HepG2 (cell line): ENCODE results near the gene ERCC6L2. TPM values are rescaled to one million over a fixed set of nuclear protein-coding genes. Genes with fewer than 3 reads are reported as not detected.

ENCODE experiments used
- KLF13 ChIP-seq: sonication (generic); formaldehyde crosslinking; IDR thresholded peaks from 2 replicates; pipeline ENCODE4 v1.4.0; 2020; ENCODE audit warnings: mild to moderate bottlenecking, missing genetic modification reagents
- SIX1 ChIP-seq: sonication (generic); formaldehyde crosslinking; IDR thresholded peaks from 2 replicates; pipeline ENCODE4 v1.4.0; 2020; ENCODE audit warnings: missing genetic modification reagents, borderline replicate concordance
- TCF7L2 ChIP-seq: IDR thresholded peaks from 2 replicates; pipeline ENCODE4 v1.6.1; 2011; ENCODE audit warnings: mild to moderate bottlenecking, low read depth, low read length, moderate library complexity
- ZFP36 ChIP-seq: fragments of 150-350 bp; IDR thresholded peaks from 2 replicates; pipeline ENCODE4 v1.6.1; 2018; ENCODE audit warnings: borderline replicate concordance, low read length, low read depth; ENCODE audit not compliant: partially characterized antibody
- ZNF12 ChIP-seq: sonication (generic); formaldehyde crosslinking; IDR thresholded peaks from 2 replicates; pipeline ENCODE4 v1.5.0; 2020; ENCODE audit warnings: missing genetic modification reagents
- ZNF180 ChIP-seq: sonication (generic); formaldehyde crosslinking; IDR thresholded peaks from 2 replicates; pipeline ENCODE4 v1.4.0; 2020; ENCODE audit warnings: low read depth, missing genetic modification reagents, borderline replicate concordance
- ZNF224 ChIP-seq: sonication (generic); formaldehyde crosslinking; IDR thresholded peaks from 2 replicates; pipeline ENCODE4 v1.5.0; 2020; ENCODE audit warnings: mild to moderate bottlenecking, missing genetic modification reagents
- ZNF282 ChIP-seq: fragments of 450-650 bp; IDR thresholded peaks from 2 replicates; pipeline ENCODE4 v1.6.1; 2018; ENCODE audit not compliant: partially characterized antibody
- ZNF768 ChIP-seq: sonication (generic); formaldehyde crosslinking; IDR thresholded peaks from 2 replicates; pipeline ENCODE4 v1.4.0; 2020; ENCODE audit warnings: missing genetic modification reagents
- polyA plus RNA-seq, 8 experiments: library from polyadenylated mRNA; depleted of rRNA in 3 of 8; stranded (reverse) in 7 of 8; unstranded in 1 of 8; fragments of >200 nt; fragmentation: Illumina TruSeq in 4 of 8; extraction: Trizol in 4 of 8; gene quantifications; 2 replicates each; pipeline versions ENCODE4 v1.2.1 to v1.2.3, GENCODE V29; 2011 to 2016; ENCODE audit warnings: low read depth in 4 of 8, missing spikeins in 1 of 8, mixed read lengths in 1 of 8; ENCODE audit not compliant: insufficient read depth in 1 of 8
- total RNA-seq, 5 experiments: library from RNA; depleted of rRNA; stranded (reverse); fragments of >200 nt; fragmentation: Illumina TruSeq; extraction: Trizol; gene quantifications; 2 replicates each; pipeline ENCODE4 v1.2.3, GENCODE V29; 2016; ENCODE audit warnings: low read depth in 1 of 5
- TF ChIP-seq, protein P1 (sequence below): sonication (generic); formaldehyde crosslinking; IDR thresholded peaks from 2 replicates; pipeline ENCODE4 v1.5.0; 2020; ENCODE audit warnings: missing genetic modification reagents
- TF ChIP-seq, protein P2 (sequence below): sonication (generic); formaldehyde crosslinking; IDR thresholded peaks from 2 replicates; pipeline ENCODE4 v1.4.0; 2020; ENCODE audit warnings: low read depth, missing genetic modification reagents
- TF ChIP-seq, protein P3 (sequence below): sonication (generic); formaldehyde crosslinking; IDR thresholded peaks from 2 replicates; pipeline ENCODE4 v1.4.0; 2020; ENCODE audit warnings: missing genetic modification reagents, borderline replicate concordance

The ERCC6L2 gene
- total and polyA plus RNA-seq, 2 of the 13 experiments (the other 11 are each of a cell fraction or from before 2014, with no cell fraction given) = 13.4 to 45.9 TPM

DNA sequence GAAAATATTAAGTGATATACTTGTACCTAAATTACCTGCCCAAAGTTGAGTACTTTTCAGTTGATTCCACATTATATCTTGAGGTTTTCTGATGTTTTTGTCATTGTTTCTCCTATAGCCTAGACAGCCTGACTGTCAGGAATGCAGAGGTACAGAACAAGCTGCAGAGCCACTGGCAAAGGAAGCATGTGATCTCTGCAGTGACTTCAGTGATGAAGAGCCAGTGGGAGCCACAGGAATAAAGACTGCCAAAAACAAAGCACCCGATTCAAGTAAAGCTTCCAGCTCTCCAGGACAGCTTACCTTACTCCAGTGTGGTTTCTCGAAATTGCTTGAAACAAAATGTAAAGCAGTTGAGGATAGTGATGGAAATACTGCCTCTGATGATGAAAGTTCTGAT, 96.3 kb downstream of the ERCC6L2 start (continued):
- TF ChIP-seq, protein P1, sequence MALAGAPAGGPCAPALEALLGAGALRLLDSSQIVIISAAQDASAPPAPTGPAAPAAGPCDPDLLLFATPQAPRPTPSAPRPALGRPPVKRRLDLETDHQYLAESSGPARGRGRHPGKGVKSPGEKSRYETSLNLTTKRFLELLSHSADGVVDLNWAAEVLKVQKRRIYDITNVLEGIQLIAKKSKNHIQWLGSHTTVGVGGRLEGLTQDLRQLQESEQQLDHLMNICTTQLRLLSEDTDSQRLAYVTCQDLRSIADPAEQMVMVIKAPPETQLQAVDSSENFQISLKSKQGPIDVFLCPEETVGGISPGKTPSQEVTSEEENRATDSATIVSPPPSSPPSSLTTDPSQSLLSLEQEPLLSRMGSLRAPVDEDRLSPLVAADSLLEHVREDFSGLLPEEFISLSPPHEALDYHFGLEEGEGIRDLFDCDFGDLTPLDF = no peak
- no peak for TF ChIP-seq SIX1 (CRISPR knock-in tag)
- no peak for TF ChIP-seq TCF7L2
- no peak for TF ChIP-seq ZNF12 (CRISPR knock-in tag)
- TF ChIP-seq ZFP36 = no peak
- TF ChIP-seq, protein P2, sequence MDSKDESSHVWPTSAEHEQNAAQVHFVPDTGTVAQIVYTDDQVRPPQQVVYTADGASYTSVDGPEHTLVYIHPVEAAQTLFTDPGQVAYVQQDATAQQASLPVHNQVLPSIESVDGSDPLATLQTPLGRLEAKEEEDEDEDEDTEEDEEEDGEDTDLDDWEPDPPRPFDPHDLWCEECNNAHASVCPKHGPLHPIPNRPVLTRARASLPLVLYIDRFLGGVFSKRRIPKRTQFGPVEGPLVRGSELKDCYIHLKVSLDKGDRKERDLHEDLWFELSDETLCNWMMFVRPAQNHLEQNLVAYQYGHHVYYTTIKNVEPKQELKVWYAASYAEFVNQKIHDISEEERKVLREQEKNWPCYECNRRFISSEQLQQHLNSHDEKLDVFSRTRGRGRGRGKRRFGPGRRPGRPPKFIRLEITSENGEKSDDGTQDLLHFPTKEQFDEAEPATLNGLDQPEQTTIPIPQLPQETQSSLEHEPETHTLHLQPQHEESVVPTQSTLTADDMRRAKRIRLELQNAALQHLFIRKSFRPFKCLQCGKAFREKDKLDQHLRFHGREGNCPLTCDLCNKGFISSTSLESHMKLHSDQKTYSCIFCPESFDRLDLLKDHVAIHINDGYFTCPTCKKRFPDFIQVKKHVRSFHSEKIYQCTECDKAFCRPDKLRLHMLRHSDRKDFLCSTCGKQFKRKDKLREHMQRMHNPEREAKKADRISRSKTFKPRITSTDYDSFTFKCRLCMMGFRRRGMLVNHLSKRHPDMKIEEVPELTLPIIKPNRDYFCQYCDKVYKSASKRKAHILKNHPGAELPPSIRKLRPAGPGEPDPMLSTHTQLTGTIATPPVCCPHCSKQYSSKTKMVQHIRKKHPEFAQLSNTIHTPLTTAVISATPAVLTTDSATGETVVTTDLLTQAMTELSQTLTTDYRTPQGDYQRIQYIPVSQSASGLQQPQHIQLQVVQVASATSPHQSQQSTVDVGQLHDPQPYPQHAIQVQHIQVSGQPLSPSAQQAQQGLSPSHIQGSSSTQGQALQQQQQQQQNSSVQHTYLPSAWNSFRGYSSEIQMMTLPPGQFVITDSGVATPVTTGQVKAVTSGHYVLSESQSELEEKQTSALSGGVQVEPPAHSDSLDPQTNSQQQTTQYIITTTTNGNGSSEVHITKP (CRISPR knock-in tag) = no peak
- TF ChIP-seq KLF13 = no peak
- TF ChIP-seq ZNF768 = no peak
- TF ChIP-seq ZNF224 (CRISPR knock-in tag) = no peak
- TF ChIP-seq, protein P3, sequence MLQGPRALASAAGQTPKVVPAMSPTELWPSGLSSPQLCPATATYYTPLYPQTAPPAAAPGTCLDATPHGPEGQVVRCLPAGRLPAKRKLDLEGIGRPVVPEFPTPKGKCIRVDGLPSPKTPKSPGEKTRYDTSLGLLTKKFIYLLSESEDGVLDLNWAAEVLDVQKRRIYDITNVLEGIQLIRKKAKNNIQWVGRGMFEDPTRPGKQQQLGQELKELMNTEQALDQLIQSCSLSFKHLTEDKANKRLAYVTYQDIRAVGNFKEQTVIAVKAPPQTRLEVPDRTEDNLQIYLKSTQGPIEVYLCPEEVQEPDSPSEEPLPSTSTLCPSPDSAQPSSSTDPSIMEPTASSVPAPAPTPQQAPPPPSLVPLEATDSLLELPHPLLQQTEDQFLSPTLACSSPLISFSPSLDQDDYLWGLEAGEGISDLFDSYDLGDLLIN (CRISPR knock-in tag) = no peak
- no peak for TF ChIP-seq ZNF282
- TF ChIP-seq ZNF180 (CRISPR knock-in tag) = no peak
